ENCODE results near the gene C1orf53.

DNA sequence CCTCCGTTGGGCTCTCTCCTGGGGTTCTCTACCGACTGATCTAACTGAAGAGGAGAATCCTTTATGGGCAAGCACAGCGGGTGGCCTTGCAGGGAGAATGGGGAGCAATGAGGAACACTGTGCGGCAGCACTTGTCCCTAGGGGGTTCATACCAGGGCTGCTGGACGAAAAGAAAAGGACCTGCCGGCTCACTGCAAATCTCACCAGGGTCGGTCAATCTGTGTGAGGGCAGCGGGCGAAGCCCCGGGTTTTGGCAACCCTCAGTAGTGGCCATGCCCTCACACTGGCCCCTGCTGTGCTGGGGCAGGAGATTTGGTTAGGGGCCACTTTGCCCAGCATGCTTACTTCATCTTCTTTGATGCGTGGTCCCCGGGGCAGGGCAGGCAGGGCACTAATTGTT, 20.6 kb downstream of the C1orf53 start:
- TF ChIP-seq, protein P1, sequence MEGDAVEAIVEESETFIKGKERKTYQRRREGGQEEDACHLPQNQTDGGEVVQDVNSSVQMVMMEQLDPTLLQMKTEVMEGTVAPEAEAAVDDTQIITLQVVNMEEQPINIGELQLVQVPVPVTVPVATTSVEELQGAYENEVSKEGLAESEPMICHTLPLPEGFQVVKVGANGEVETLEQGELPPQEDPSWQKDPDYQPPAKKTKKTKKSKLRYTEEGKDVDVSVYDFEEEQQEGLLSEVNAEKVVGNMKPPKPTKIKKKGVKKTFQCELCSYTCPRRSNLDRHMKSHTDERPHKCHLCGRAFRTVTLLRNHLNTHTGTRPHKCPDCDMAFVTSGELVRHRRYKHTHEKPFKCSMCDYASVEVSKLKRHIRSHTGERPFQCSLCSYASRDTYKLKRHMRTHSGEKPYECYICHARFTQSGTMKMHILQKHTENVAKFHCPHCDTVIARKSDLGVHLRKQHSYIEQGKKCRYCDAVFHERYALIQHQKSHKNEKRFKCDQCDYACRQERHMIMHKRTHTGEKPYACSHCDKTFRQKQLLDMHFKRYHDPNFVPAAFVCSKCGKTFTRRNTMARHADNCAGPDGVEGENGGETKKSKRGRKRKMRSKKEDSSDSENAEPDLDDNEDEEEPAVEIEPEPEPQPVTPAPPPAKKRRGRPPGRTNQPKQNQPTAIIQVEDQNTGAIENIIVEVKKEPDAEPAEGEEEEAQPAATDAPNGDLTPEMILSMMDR (IDR thresholded peaks at IDR 0.05) = no peak
- TF ChIP-seq POLR2A (IDR thresholded peaks at IDR 0.05; ENCODE audit: low read depth) = no peak
- TF ChIP-seq POLR2AphosphoS5 (IDR thresholded peaks at IDR 0.05) = no peak
